HepG2 (cell line): ENCODE data around the gene DDX46. TPM values are rescaled to one million over a fixed set of nuclear protein-coding genes. Genes with fewer than 3 reads are reported as not detected.

Experiments used
- ATF4 ChIP-seq, 2 experiments: fragments of 450-650 bp in 1 of 2; sonication (generic) in 1 of 2; formaldehyde crosslinking; IDR thresholded peaks; 2 replicates each; pipeline versions ENCODE4 v1.5.0 to v1.8.0; 2020 to 2022; ENCODE audit warnings: mild to moderate bottlenecking in 1 of 2, missing genetic modification reagents in 1 of 2
- BCL3 ChIP-seq: sonication (generic); formaldehyde crosslinking; IDR thresholded peaks from 2 replicates; pipeline ENCODE4 v1.5.1; 2020; ENCODE audit warnings: mild to moderate bottlenecking, missing genetic modification reagents, moderate library complexity
- GATAD2A ChIP-seq: IDR thresholded peaks from 2 replicates; pipeline ENCODE4 v1.6.1; 2016
- GPN1 ChIP-seq: sonication (generic); formaldehyde crosslinking; IDR thresholded peaks from 2 replicates; pipeline ENCODE4 v1.5.1; 2020; ENCODE audit warnings: missing genetic modification reagents, borderline replicate concordance
- JARID2 ChIP-seq: sonication (generic); formaldehyde crosslinking; IDR thresholded peaks from 2 replicates; pipeline ENCODE4 v1.8.1; 2023; ENCODE audit warnings: missing genetic modification reagents, inconsistent platforms; ENCODE audit not compliant: insufficient replicate concordance
- KDM5A ChIP-seq: fragments of 200-600 bp; sonication (generic); IDR thresholded peaks from 2 replicates; pipeline ENCODE4 v1.7.0; 2018; ENCODE audit warnings: antibody characterized with exemption, mild to moderate bottlenecking, low read length, borderline replicate concordance
- KLF12 ChIP-seq: sonication (generic); formaldehyde crosslinking; IDR thresholded peaks from 2 replicates; pipeline ENCODE4 v1.4.0; 2020; ENCODE audit warnings: missing genetic modification reagents, borderline replicate concordance
- MEIS2 ChIP-seq: sonication (generic); formaldehyde crosslinking; IDR thresholded peaks from 2 replicates; pipeline ENCODE4 v1.9.0; 2021; ENCODE audit warnings: mild to moderate bottlenecking, missing genetic modification reagents
- NCOA5 ChIP-seq: sonication (generic); formaldehyde crosslinking; IDR thresholded peaks from 2 replicates; pipeline ENCODE4 v1.4.0; 2020; ENCODE audit warnings: missing genetic modification reagents
- NFYB ChIP-seq: sonication (generic); formaldehyde crosslinking; IDR thresholded peaks from 2 replicates; pipeline ENCODE4 v1.4.0; 2020; ENCODE audit warnings: missing genetic modification reagents
- PHF20 ChIP-seq: sonication (generic); formaldehyde crosslinking; IDR thresholded peaks from 2 replicates; pipeline ENCODE4 v1.5.0; 2020; ENCODE audit warnings: mild to moderate bottlenecking, missing genetic modification reagents
- RXRA ChIP-seq: sonication (generic); formaldehyde crosslinking; IDR thresholded peaks from 2 replicates; pipeline ENCODE4 v1.5.1; 2020; ENCODE audit warnings: missing genetic modification reagents
- SKIL ChIP-seq: sonication (generic); formaldehyde crosslinking; IDR thresholded peaks from 2 replicates; pipeline ENCODE4 v1.8.0; 2022; ENCODE audit warnings: missing genetic modification reagents, mild to moderate bottlenecking, moderate library complexity, borderline replicate concordance
- SNAPC2 ChIP-seq: sonication (generic); formaldehyde crosslinking; IDR thresholded peaks from 2 replicates; pipeline ENCODE4 v1.8.1; 2022; ENCODE audit warnings: mild to moderate bottlenecking, missing genetic modification reagents
- TEAD2 ChIP-seq: sonication (generic); formaldehyde crosslinking; IDR thresholded peaks from 2 replicates; pipeline ENCODE4 v1.9.0; 2021; ENCODE audit warnings: missing genetic modification reagents
- TSC22D2 ChIP-seq: sonication (generic); formaldehyde crosslinking; IDR thresholded peaks from 2 replicates; pipeline ENCODE4 v1.5.1; 2020; ENCODE audit warnings: missing genetic modification reagents, mild to moderate bottlenecking, borderline replicate concordance
- ZBTB10 ChIP-seq: sonication (generic); formaldehyde crosslinking; IDR thresholded peaks from 2 replicates; pipeline ENCODE4 v1.4.0; 2020; ENCODE audit warnings: missing genetic modification reagents, borderline replicate concordance
- ZNF180 ChIP-seq: sonication (generic); formaldehyde crosslinking; IDR thresholded peaks from 2 replicates; pipeline ENCODE4 v1.4.0; 2020; ENCODE audit warnings: low read depth, missing genetic modification reagents, borderline replicate concordance
- ZNF326 ChIP-seq: sonication (generic); formaldehyde crosslinking; IDR thresholded peaks from 2 replicates; pipeline ENCODE4 v1.4.0; 2020; ENCODE audit warnings: missing genetic modification reagents, borderline replicate concordance
- ZNF430 ChIP-seq: sonication (generic); formaldehyde crosslinking; IDR thresholded peaks from 2 replicates; pipeline ENCODE4 v1.9.0; 2021; ENCODE audit warnings: mild to moderate bottlenecking, missing genetic modification reagents
- ZNF557 ChIP-seq: sonication (generic); formaldehyde crosslinking; IDR thresholded peaks from 2 replicates; pipeline ENCODE4 v1.4.0; 2020; ENCODE audit warnings: missing genetic modification reagents
- ZNF772 ChIP-seq: sonication (generic); formaldehyde crosslinking; IDR thresholded peaks from 2 replicates; pipeline ENCODE4 v1.5.0; 2020; ENCODE audit warnings: mild to moderate bottlenecking, missing genetic modification reagents
- ZNF850 ChIP-seq: sonication (generic); formaldehyde crosslinking; conservative IDR thresholded peaks from 2 replicates; pipeline ENCODE4 v1.9.0; 2021; ENCODE audit warnings: mild to moderate bottlenecking, missing genetic modification reagents
- polyA plus RNA-seq, 8 experiments: library from polyadenylated mRNA; depleted of rRNA in 3 of 8; stranded (reverse) in 7 of 8; unstranded in 1 of 8; fragments of >200 nt; fragmentation: Illumina TruSeq in 4 of 8; extraction: Trizol in 4 of 8; gene quantifications; 2 replicates each; pipeline versions ENCODE4 v1.2.1 to v1.2.3, GENCODE V29; 2011 to 2016; ENCODE audit warnings: low read depth in 4 of 8, missing spikeins in 1 of 8, mixed read lengths in 1 of 8; ENCODE audit not compliant: insufficient read depth in 1 of 8
- total RNA-seq, 5 experiments: library from RNA; depleted of rRNA; stranded (reverse); fragments of >200 nt; fragmentation: Illumina TruSeq; extraction: Trizol; gene quantifications; 2 replicates each; pipeline ENCODE4 v1.2.3, GENCODE V29; 2016; ENCODE audit warnings: low read depth in 1 of 5

DDX46 gene
- total and polyA plus RNA-seq, 2 of the 13 experiments (the other 11 are each of a cell fraction or from before 2014, with no cell fraction given) = 27.3 to 59.3 TPM

- TF ChIP-seq SKIL (CRISPR knock-in tag) (0 out of 2 replicates have a peak, but pooled peaks have one; percentile 12), RXRA (CRISPR knock-in tag) (no peak), MEIS2 (CRISPR knock-in tag) (no peak), ZNF557 (0 out of 2 replicates have a peak, but pooled peaks have one; percentile 42), KLF12 (CRISPR knock-in tag) (0 out of 2 replicates have a peak, but pooled peaks have one; percentile 26), ZNF326 (CRISPR knock-in tag) (no peak), ZNF180 (CRISPR knock-in tag) (no peak), ZNF430 (CRISPR knock-in tag) (no peak), SNAPC2 (no peak; the same call in 1 of the 2 replicates), ZBTB10 (CRISPR knock-in tag) (no peak), PHF20 (no peak), ZNF850 (CRISPR knock-in tag) (no peak), NCOA5 (CRISPR knock-in tag) (no peak), TEAD2 (CRISPR knock-in tag) (no peak), BCL3 (CRISPR knock-in tag) (no peak), ATF4 (CRISPR knock-in tag; IDR thresholded peaks at IDR 0.05) (0 out of 4 replicates have a peak, but pooled peaks of 1 of the 2 experiments have one; percentile 17), GATAD2A (CRISPR knock-in tag) (peak; percentile 10; the same call in 1 of the 2 replicates), NFYB (CRISPR knock-in tag) (peak; percentile 65), ZNF772 (0 out of 2 replicates have a peak, but pooled peaks have one; percentile 3), KDM5A (0 out of 2 replicates have a peak, but pooled peaks have one; percentile 52), JARID2 (no peak), TSC22D2 (CRISPR knock-in tag) (no peak), GPN1 (CRISPR knock-in tag) (no peak)
These were observed 116.5 kb downstream of the DDX46 start (continued) for GRCh38 chr5:134874831-134875655.
